GM12878 (cell line): ENCODE data around the gene RABEP2. TPM values are rescaled to one million over a fixed set of nuclear protein-coding genes. Genes with fewer than 3 reads are reported as not detected.

ENCODE experiments used
- BHLHE40 ChIP-seq, 2 experiments: fragments of 450-650 bp in 1 of 2; IDR thresholded peaks; 2 replicates each; pipeline ENCODE4 v1.6.1; 2011 to 2017; ENCODE audit warnings: low read depth in 2 of 2, borderline replicate concordance in 1 of 2, improper control_type of control experiment in 1 of 2, low read length in 1 of 2, mild to moderate bottlenecking in 1 of 2
- BMI1 ChIP-seq: fragments of 450-650 bp; IDR thresholded peaks from 2 replicates; pipeline ENCODE4 v1.6.1; 2016; ENCODE audit warnings: mild to moderate bottlenecking, moderate library complexity, borderline replicate concordance
- CBX3 ChIP-seq: fragments of 200-600 bp; sonication (generic); IDR thresholded peaks from 2 replicates; pipeline ENCODE4 v1.6.1; 2016; ENCODE audit warnings: low read depth, borderline replicate concordance
- CBX5 ChIP-seq: sonication (generic); IDR thresholded peaks from 2 replicates; pipeline ENCODE4 v1.6.1; 2016; ENCODE audit warnings: low read depth, moderate library complexity, mild to moderate bottlenecking, inconsistent platforms
- CHD1 ChIP-seq: IDR thresholded peaks from 2 replicates; pipeline ENCODE4 v1.6.1; 2012; ENCODE audit warnings: low read depth, low read length, improper control_type of control experiment
- ETV6 ChIP-seq, 2 experiments: fragments of 450-650 bp in 1 of 2; IDR thresholded peaks in 1 of 2; conservative IDR thresholded peaks in 1 of 2; 2 replicates each; pipeline ENCODE4 v1.6.1; 2014; ENCODE audit warnings: antibody characterized with exemption in 1 of 2, borderline replicate concordance in 1 of 2, low read depth in 1 of 2, mild to moderate bottlenecking in 1 of 2, moderate library complexity in 1 of 2
- FOS ChIP-seq: IDR thresholded peaks from 3 replicates; pipeline ENCODE4 v1.6.1; 2011; ENCODE audit warnings: borderline replicate concordance; ENCODE audit not compliant: insufficient read length; ENCODE audit errors: extremely low read depth
- FOXM1 ChIP-seq: IDR thresholded peaks from 2 replicates; pipeline ENCODE4 v1.6.1; 2012; ENCODE audit warnings: low read depth, mild to moderate bottlenecking, inconsistent platforms, low read length, moderate library complexity
- GATAD2B ChIP-seq: fragments of 450-650 bp; conservative IDR thresholded peaks from 2 replicates; pipeline ENCODE4 v1.6.1; 2017; ENCODE audit warnings: low read depth, mild to moderate bottlenecking, moderate library complexity
- HDAC6 ChIP-seq: fragments of 200-600 bp; sonication (generic); IDR thresholded peaks from one replicate; pipeline ENCODE4 v1.8.0; 2017; ENCODE audit warnings: antibody characterized with exemption; ENCODE audit not compliant: unreplicated experiment
- HDGF ChIP-seq: fragments of 450-650 bp; IDR thresholded peaks from 2 replicates; pipeline ENCODE4 v1.6.1; 2016; ENCODE audit warnings: antibody characterized with exemption
- IKZF2 ChIP-seq, 2 experiments: fragments of 450-650 bp; IDR thresholded peaks; 2 replicates each; pipeline ENCODE4 v1.6.1; 2017; ENCODE audit warnings: mild to moderate bottlenecking in 2 of 2, moderate library complexity in 2 of 2
- JUNB ChIP-seq: IDR thresholded peaks from 2 replicates; pipeline ENCODE4 v1.6.1; 2016; ENCODE audit warnings: antibody characterized with exemption, mild to moderate bottlenecking
- JUND ChIP-seq: IDR thresholded peaks from 2 replicates; pipeline ENCODE4 v1.6.1; 2012; ENCODE audit warnings: low read depth, mild to moderate bottlenecking, low read length, improper control_type of control experiment, moderate library complexity
- LARP7 ChIP-seq: fragments of 450-650 bp; IDR thresholded peaks from 2 replicates; pipeline ENCODE4 v1.6.1; 2017; ENCODE audit warnings: mild to moderate bottlenecking
- MTA3 ChIP-seq: IDR thresholded peaks from 2 replicates; pipeline ENCODE4 v1.6.1; 2012; ENCODE audit warnings: low read length, inconsistent platforms, borderline replicate concordance
- NFIC ChIP-seq: IDR thresholded peaks from 2 replicates; pipeline ENCODE4 v1.6.1; 2012; ENCODE audit warnings: low read depth, mild to moderate bottlenecking, inconsistent platforms, low read length, moderate library complexity
- NR2C2 ChIP-seq: IDR thresholded peaks from 2 replicates; pipeline ENCODE4 v1.6.1; 2011; ENCODE audit warnings: borderline replicate concordance, low read depth; ENCODE audit not compliant: control insufficient read depth, insufficient read length
- NR2F1 ChIP-seq: fragments of 450-650 bp; conservative IDR thresholded peaks from 2 replicates; pipeline ENCODE4 v1.6.1; 2017; ENCODE audit warnings: mild to moderate bottlenecking
- RFX5 ChIP-seq: IDR thresholded peaks from 2 replicates; pipeline ENCODE4 v1.6.1; 2011; ENCODE audit warnings: low read depth, low read length, improper control_type of control experiment
- RUNX3 ChIP-seq: IDR thresholded peaks from 2 replicates; pipeline ENCODE4 v1.6.1; 2012; ENCODE audit warnings: low read length, inconsistent platforms
- SREBF1 ChIP-seq: IDR thresholded peaks from 2 replicates; pipeline ENCODE4 v1.6.1; 2012; ENCODE audit warnings: mild to moderate bottlenecking, low read length
- STAT1 ChIP-seq: fragments of 450-650 bp; conservative IDR thresholded peaks from 2 replicates; pipeline ENCODE4 v1.6.1; 2014; ENCODE audit warnings: antibody characterized with exemption, mild to moderate bottlenecking
- SUPT20H ChIP-seq: IDR thresholded peaks from 2 replicates; pipeline ENCODE4 v1.6.1; 2011; ENCODE audit warnings: low read depth, mild to moderate bottlenecking, low read length, moderate library complexity, borderline replicate concordance; ENCODE audit not compliant: control insufficient read depth
- ZNF207 ChIP-seq: fragments of 450-650 bp; IDR thresholded peaks from 2 replicates; pipeline ENCODE4 v1.6.1; 2014; ENCODE audit warnings: antibody characterized with exemption, mild to moderate bottlenecking, borderline replicate concordance
- ZNF24 ChIP-seq: fragments of 450-650 bp; IDR thresholded peaks from 2 replicates; pipeline ENCODE4 v1.6.1; 2017; ENCODE audit warnings: antibody characterized with exemption, mild to moderate bottlenecking
- ZNF384 ChIP-seq: IDR thresholded peaks from 2 replicates; pipeline ENCODE4 v1.6.1; 2012; ENCODE audit warnings: low read depth, mild to moderate bottlenecking, low read length, improper control_type of control experiment, borderline replicate concordance
- polyA plus RNA-seq, 11 experiments: library from polyadenylated mRNA; depleted of rRNA in 4 of 11; unstranded in 6 of 11; stranded (reverse) in 5 of 11; fragments of >200 nt; fragmentation: Nextera tagmentation in 4 of 11; fragmentation: Illumina TruSeq in 1 of 11; extraction: Ambion mirVana in 4 of 11; extraction: Trizol in 1 of 11; gene quantifications; 1 replicate in 1 of 11; 2 replicates in 10 of 11; pipeline versions ENCODE4 v1.2.1 to v1.2.3, GENCODE V29; 2011 to 2016; ENCODE audit warnings: inconsistent platforms in 2 of 11, missing spikeins in 2 of 11, low read depth in 1 of 11
- total RNA-seq, 4 experiments: library from RNA; depleted of rRNA in 3 of 4; stranded (reverse); fragments of >200 nt in 3 of 4; fragmentation: Illumina TruSeq in 1 of 4; extraction: Trizol in 1 of 4; gene quantifications; 2 replicates each; pipeline versions ENCODE4 v1.2.1 to v1.2.3, GENCODE V29; 2013 to 2021
- TF ChIP-seq, protein P1 (sequence below): fragments of 450-650 bp; IDR thresholded peaks from 2 replicates; pipeline ENCODE4 v1.6.1; 2016; ENCODE audit warnings: mild to moderate bottlenecking
- TF ChIP-seq, protein P2 (sequence below): IDR thresholded peaks from 2 replicates; pipeline ENCODE4 v1.6.1; 2011; ENCODE audit warnings: low read depth, low read length, improper control_type of control experiment, borderline replicate concordance
- TF ChIP-seq, protein P3 (sequence below): fragments of 450-650 bp; IDR thresholded peaks from 2 replicates; pipeline ENCODE4 v1.6.1; 2014; ENCODE audit warnings: mild to moderate bottlenecking

The RABEP2 gene
- total and polyA plus RNA-seq, 10 of the 15 experiments (the other 5 are each of a cell fraction or from before 2014, with no cell fraction given): 0.47 to 33.2 (median 18.6) TPM

DNA sequence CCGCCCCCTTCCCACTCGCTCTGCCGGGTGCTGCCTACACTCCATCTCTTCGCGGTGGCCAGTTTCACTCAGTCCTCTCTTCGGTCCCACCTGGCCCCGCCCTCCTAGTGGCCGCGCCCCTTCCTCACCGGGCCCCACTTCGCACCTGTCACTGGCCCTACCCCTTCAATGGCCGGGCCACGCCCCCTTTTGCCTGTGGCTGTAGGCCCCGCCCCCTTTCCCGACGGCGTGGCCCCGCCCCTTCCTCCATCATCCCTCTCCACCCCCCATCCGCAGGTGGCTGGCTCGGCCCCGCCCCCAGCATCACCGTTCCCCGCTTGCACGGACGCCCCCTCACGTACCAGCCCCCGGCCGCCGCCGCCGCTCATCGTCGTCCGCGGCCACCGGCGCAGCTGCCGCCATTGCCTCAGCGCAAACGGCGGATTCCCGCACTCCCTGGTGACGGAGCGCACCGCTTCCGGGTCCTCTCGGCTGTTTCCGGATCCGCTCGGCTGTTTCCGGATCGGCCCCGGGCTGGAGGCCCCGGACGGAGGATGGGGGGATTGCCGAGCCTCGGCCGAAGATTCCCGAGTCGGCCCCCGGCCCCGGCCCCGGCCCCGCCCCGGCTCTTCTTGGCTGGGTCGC lies at the start of gene RABEP2 (continued):
- TF ChIP-seq, protein P1, sequence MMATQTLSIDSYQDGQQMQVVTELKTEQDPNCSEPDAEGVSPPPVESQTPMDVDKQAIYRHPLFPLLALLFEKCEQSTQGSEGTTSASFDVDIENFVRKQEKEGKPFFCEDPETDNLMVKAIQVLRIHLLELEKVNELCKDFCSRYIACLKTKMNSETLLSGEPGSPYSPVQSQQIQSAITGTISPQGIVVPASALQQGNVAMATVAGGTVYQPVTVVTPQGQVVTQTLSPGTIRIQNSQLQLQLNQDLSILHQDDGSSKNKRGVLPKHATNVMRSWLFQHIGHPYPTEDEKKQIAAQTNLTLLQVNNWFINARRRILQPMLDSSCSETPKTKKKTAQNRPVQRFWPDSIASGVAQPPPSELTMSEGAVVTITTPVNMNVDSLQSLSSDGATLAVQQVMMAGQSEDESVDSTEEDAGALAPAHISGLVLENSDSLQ: peak; percentile 35; the same call in 1 of the 2 replicates
- no peak for TF ChIP-seq JUNB
- TF ChIP-seq ZNF384: no peak
- TF ChIP-seq HDAC6: no peak
- no peak for TF ChIP-seq CHD1
- no peak for TF ChIP-seq ETV6 (conservative IDR thresholded peaks at IDR 0.05 in 1 of 2, IDR thresholded peaks at IDR 0.05 in 1 of 2; ENCODE audit: borderline replicate concordance in 1 of 2, low read depth in 1 of 2)
- TF ChIP-seq ZNF207: no peak
- TF ChIP-seq NR2F1: no peak
- peak; percentile 93 for TF ChIP-seq HDGF
- TF ChIP-seq, protein P2, sequence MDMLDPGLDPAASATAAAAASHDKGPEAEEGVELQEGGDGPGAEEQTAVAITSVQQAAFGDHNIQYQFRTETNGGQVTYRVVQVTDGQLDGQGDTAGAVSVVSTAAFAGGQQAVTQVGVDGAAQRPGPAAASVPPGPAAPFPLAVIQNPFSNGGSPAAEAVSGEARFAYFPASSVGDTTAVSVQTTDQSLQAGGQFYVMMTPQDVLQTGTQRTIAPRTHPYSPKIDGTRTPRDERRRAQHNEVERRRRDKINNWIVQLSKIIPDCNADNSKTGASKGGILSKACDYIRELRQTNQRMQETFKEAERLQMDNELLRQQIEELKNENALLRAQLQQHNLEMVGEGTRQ: no peak
- TF ChIP-seq RFX5: 0 out of 2 replicates have a peak, but pooled peaks have one; percentile 12
- TF ChIP-seq JUND: no peak
- TF ChIP-seq RUNX3: no peak
- TF ChIP-seq GATAD2B: no peak
- TF ChIP-seq, protein P3, sequence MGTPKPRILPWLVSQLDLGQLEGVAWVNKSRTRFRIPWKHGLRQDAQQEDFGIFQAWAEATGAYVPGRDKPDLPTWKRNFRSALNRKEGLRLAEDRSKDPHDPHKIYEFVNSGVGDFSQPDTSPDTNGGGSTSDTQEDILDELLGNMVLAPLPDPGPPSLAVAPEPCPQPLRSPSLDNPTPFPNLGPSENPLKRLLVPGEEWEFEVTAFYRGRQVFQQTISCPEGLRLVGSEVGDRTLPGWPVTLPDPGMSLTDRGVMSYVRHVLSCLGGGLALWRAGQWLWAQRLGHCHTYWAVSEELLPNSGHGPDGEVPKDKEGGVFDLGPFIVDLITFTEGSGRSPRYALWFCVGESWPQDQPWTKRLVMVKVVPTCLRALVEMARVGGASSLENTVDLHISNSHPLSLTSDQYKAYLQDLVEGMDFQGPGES: no peak
- TF ChIP-seq BMI1: no peak
- no peak for TF ChIP-seq FOXM1
- no peak for TF ChIP-seq STAT1
- no peak for TF ChIP-seq IKZF2 (IDR thresholded peaks at IDR 0.05)
- TF ChIP-seq MTA3: no peak
- TF ChIP-seq SUPT20H: no peak
- no peak for TF ChIP-seq CBX3
- TF ChIP-seq FOS: no peak
- TF ChIP-seq NFIC: no peak
- TF ChIP-seq LARP7: no peak
- TF ChIP-seq CBX5: no peak
- TF ChIP-seq SREBF1: no peak
- TF ChIP-seq BHLHE40 (IDR thresholded peaks at IDR 0.05; ENCODE audit: borderline replicate concordance in 1 of 2, low read depth in 2 of 2, low read length in 1 of 2): no peak
- no peak for TF ChIP-seq ZNF24
- no peak for TF ChIP-seq NR2C2
